Spinal cord (tissue), 10 donors: ENCODE measurements around the gene PCSK5. TPM values are rescaled to one million over a fixed set of nuclear protein-coding genes. Genes with fewer than 3 reads are reported as not detected.

Experiments
- DNase-seq, 6 donors: peaks; one replicate each; pipeline versions ENCODE4 v3.0.0 to v3.0.0-alpha.2; 2013 to 2015; ENCODE audit warnings: low spot score in 6 of 6, low read depth in 4 of 6
- H3K27ac ChIP-seq: one replicate; pipeline ENCODE4 v1.5.1; 2013; ENCODE audit warnings: low read depth, low read length, control low read depth
- H3K27me3 ChIP-seq: one replicate; pipeline ENCODE4 v1.6.1; 2013; ENCODE audit warnings: low read length; ENCODE audit not compliant: control insufficient read depth, insufficient read depth
- H3K36me3 ChIP-seq: one replicate; pipeline ENCODE4 v1.6.1; 2013; ENCODE audit warnings: low read length; ENCODE audit not compliant: control insufficient read depth, insufficient read depth
- H3K4me1 ChIP-seq: one replicate; pipeline ENCODE4 v1.6.1; 2013; ENCODE audit warnings: low read length; ENCODE audit not compliant: control insufficient read depth, insufficient read depth
- H3K4me3 ChIP-seq: one replicate; pipeline ENCODE4 v1.5.1; 2013; ENCODE audit warnings: low read depth, low read length, control low read depth
- H3K9me3 ChIP-seq: one replicate; pipeline ENCODE4 v1.6.1; 2013; ENCODE audit warnings: low read length; ENCODE audit not compliant: control insufficient read depth, insufficient read depth
- WGBS: methylation state at CpG from one replicate; pipeline ENCODE4 v1.1.5; 2013; ENCODE audit warnings: missing lambda C conversion rate; ENCODE audit not compliant: insufficient coverage; 5-methylcytosine and 5-hydroxymethylcytosine counted together
- polyA plus RNA-seq, 2 donors: library from polyadenylated mRNA; unstranded; fragments of 120-200 nt; gene quantifications; one replicate each; pipeline ENCODE4 v1.2.1, GENCODE V29; 2013; ENCODE audit not compliant: insufficient read length in 2 of 2
- total RNA-seq, 2 donors: library from RNA; depleted of rRNA in 1 of 2; stranded (reverse); fragments of 120-200 nt in 1 of 2; fragments of >200 nt in 1 of 2; gene quantifications; one replicate each; pipeline versions ENCODE4 v1.2.3 to v1.2.4, GENCODE V29; 2013 to 2014
- donor health status: healthy.

The PCSK5 gene
- total and polyA plus RNA-seq, 4 donors, result 8.8 to 15.6 (median 12.5) TPM

- no CpG with 5 or more reads among the region's 1 CpG for WGBS
- DNase-seq, result no peak
- Histone ChIP-seq H3K36me3 (no peaks in the 10 kb centered on the region), H3K27me3 (no peaks in the 10 kb centered on the region), H3K4me3 (no peak overlapping the region), H3K27ac (no peak overlapping the region), H3K4me1 (no peaks in the 10 kb centered on the region), H3K9me3 (no peaks in the 10 kb centered on the region)
Measured at GRCh38 chr9:75881761-75882160, 8.7 kb upstream of the PCSK5 start.

- no peaks in the 10 kb centered on the region for H3K36me3 ChIP-seq
- peaks cover 3% of the 10 kb centered on the region for H3K4me1 ChIP-seq
- WGBS, result no CpG with 5 or more reads among the region's 5 CpGs
- H3K9me3 ChIP-seq, result no peaks in the 10 kb centered on the region
- H3K4me3 ChIP-seq, result no peak overlapping the region
- H3K27me3 ChIP-seq, result no peaks in the 10 kb centered on the region
- no peak for DNase-seq
- no peak overlapping the region for H3K27ac ChIP-seq
Measured at GRCh38 chr9:75885652-75886051, 4.8 kb upstream of the PCSK5 start.

- peak overlapping the region; percentile 91 for H3K27ac ChIP-seq
- H3K4me1 ChIP-seq, result peaks cover 19% of the 10 kb centered on the region
- DNase-seq, result no peak
- H3K4me3 ChIP-seq, result peak overlapping the region; percentile 79
- no peaks in the 10 kb centered on the region for H3K9me3 ChIP-seq
- H3K36me3 ChIP-seq, result no peaks in the 10 kb centered on the region
- peaks cover 3% of the 10 kb centered on the region for H3K27me3 ChIP-seq
- no CpG with 5 or more reads among the region's 7 CpGs for WGBS
Measured at GRCh38 chr9:75889577-75889976, 896 bp upstream of the PCSK5 start.

GRCh38 chr9:75889977-75890471, 449 bp upstream of the PCSK5 start:
- H3K27ac ChIP-seq, result peak overlapping the region; percentile 91
- no peaks in the 10 kb centered on the region for H3K9me3 ChIP-seq
- WGBS, result under 1% methylated on average over 24 of the region's 24 CpGs
- H3K27me3 ChIP-seq, result peaks cover 3% of the 10 kb centered on the region
- peak in 3 of 6 donors; percentile 74 to 82 (median 82) for DNase-seq
- peak overlapping the region; percentile 79 for H3K4me3 ChIP-seq
- H3K36me3 ChIP-seq, result no peaks in the 10 kb centered on the region
- H3K4me1 ChIP-seq, result peaks cover 19% of the 10 kb centered on the region

GRCh38 chr9:75891277-75891741, 836 bp downstream of the PCSK5 start:
- Histone ChIP-seq H3K4me1 (peaks cover 19% of the 10 kb centered on the region), H3K9me3 (no peaks in the 10 kb centered on the region), H3K27ac (peak overlapping the region; percentile 91), H3K27me3 (peaks cover 3% of the 10 kb centered on the region), H3K36me3 (no peaks in the 10 kb centered on the region), H3K4me3 (peak overlapping the region; percentile 79)
- WGBS, result 0% methylated on average over 28 of the region's 28 CpGs
- DNase-seq, result peak in 4 of 6 donors; percentile 30 to 81 (median 54)

- 0% methylated on average over 31 of the region's 32 CpGs for WGBS
- peaks cover 3% of the 10 kb centered on the region for H3K27me3 ChIP-seq
- peak in 1 of 6 donors; percentile 19 for DNase-seq
- H3K36me3 ChIP-seq, result no peaks in the 10 kb centered on the region
- H3K9me3 ChIP-seq, result no peaks in the 10 kb centered on the region
- peak overlapping the region; percentile 91 for H3K27ac ChIP-seq
- H3K4me3 ChIP-seq, result peak overlapping the region; percentile 79
- peaks cover 19% of the 10 kb centered on the region for H3K4me1 ChIP-seq
Measured at GRCh38 chr9:75891771-75892215, 1.3 kb downstream of the PCSK5 start.

- peaks cover 3% of the 10 kb centered on the region for H3K27me3 ChIP-seq
- peaks cover 19% of the 10 kb centered on the region for H3K4me1 ChIP-seq
- H3K36me3 ChIP-seq, result no peaks in the 10 kb centered on the region
- WGBS, result 0% methylated on average over 16 of the region's 31 CpGs
- peak in 3 of 6 donors; percentile 12 to 64 (median 51) for DNase-seq
- peak overlapping the region; percentile 79 for H3K4me3 ChIP-seq
- peak overlapping the region; percentile 91 for H3K27ac ChIP-seq
- no peaks in the 10 kb centered on the region for H3K9me3 ChIP-seq
Measured at GRCh38 chr9:75892216-75892911, 1.9 kb downstream of the PCSK5 start.

GRCh38 chr9:75893106-75893505, 2.6 kb downstream of the PCSK5 start:
- no peaks in the 10 kb centered on the region for H3K36me3 ChIP-seq
- peak overlapping the region; percentile 79 for H3K4me3 ChIP-seq
- H3K27ac ChIP-seq, result no peak overlapping the region
- H3K9me3 ChIP-seq, result no peaks in the 10 kb centered on the region
- WGBS, result 100% methylated on average over 1 of the region's 3 CpGs
- H3K4me1 ChIP-seq, result peaks cover 19% of the 10 kb centered on the region
- DNase-seq, result no peak
- peaks cover 3% of the 10 kb centered on the region for H3K27me3 ChIP-seq

GRCh38 chr9:75894566-75894965, 4.1 kb downstream of the PCSK5 start:
- Histone ChIP-seq H3K4me3 (no peak overlapping the region), H3K27ac (no peak overlapping the region), H3K36me3 (no peaks in the 10 kb centered on the region), H3K27me3 (peaks cover 3% of the 10 kb centered on the region), H3K9me3 (no peaks in the 10 kb centered on the region), H3K4me1 (peaks cover 18% of the 10 kb centered on the region)
- no CpG with 5 or more reads among the region's 3 CpGs for WGBS
- peak in 1 of 6 donors; percentile 27 for DNase-seq

- Histone ChIP-seq H3K36me3 (no peaks in the 10 kb centered on the region), H3K27me3 (peaks cover 3% of the 10 kb centered on the region), H3K9me3 (no peaks in the 10 kb centered on the region), H3K4me3 (no peak overlapping the region), H3K27ac (no peak overlapping the region), H3K4me1 (peaks cover 15% of the 10 kb centered on the region)
- 67% methylated on average over 1 of the region's 3 CpGs for WGBS
- peak in 1 of 6 donors; percentile 36 for DNase-seq
Measured at GRCh38 chr9:75895112-75895511, 4.6 kb downstream of the PCSK5 start.
